ENCODE results near the gene EME2.

EME2 gene

DNA sequence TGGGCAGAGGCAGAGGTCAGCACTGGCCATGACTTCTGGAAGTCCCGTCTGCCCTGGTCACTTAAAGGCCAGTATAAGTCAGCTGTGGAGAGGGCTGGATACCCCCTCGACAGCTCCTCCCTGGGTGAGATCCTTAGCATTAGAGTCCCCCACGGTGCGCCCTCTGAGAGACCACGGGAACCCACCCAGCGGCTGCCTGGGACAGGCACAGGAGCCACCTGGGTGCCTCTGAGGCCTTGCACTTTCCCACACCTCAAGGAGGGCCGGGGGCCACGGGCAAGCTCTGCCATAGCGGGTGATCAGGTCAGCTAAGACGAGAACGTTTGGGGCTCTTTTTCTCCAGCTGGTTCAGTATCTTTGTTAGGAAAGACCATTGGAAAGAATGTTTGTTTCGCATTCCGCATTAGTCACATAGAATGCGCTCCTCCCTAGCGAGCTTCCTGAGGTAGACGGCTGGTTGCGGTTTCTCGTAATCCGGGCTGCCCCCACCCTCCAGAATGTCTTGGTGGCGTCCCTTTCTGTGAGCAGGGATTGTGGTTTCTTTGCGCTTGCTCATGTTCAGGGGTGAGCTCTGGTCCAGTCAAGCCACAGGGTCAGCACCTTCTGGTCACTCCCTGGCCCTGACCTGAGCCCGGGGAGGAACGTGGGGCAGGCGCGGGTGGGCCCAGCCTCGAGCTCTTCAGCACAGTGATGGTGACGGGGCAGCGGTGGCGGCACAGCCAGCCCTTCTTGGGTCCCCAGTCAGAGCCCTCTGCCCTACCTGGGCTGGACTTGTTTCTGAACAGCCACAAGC lies 26.5 kb upstream of the EME2 start:
- peak; percentile 25 for DNase-seq

DNA sequence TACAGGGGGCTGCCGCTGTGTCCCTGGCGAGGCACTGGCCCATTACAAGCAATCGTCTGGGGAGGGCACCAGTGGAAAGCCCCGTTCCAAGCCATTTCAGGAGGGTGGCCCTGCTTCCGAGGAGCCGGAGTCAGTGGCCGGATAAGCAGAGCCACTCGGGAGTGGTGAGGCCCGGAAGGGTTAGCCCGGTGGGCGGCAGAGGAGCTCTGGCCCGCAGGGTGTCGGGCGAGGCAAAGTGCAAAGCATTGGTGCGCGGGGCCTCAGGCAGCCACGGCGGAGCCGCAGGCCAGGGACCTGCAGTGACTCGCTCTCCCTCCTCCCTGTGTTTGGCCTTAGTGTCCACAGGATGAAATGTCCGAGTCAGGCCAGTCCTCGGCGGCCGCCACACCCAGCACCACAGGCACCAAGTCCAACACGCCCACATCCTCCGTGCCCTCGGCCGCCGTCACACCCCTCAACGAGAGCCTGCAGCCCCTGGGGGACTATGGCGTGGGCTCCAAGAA lies 25.9 kb upstream of the EME2 start:
- no peak for DNase-seq

DNA sequence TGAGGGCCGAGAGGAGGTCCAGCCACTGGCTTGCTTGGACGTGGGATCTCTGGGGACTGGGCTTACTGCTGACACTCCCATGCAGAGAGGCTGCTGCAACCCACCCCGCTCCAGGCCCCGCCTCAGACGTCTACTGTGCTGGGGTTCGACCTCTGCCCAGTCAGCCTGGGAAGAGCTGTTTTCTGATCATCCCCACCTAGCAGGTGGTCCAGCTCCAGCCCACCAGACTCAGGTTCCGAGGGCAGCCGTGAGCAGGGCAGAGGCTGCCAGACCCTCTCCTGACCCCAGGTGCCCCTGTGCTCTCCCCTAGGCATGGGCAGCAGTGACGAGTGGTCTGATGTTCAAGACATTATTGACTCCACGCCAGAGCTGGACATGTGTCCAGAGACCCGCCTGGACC lies 24.7 kb upstream of the EME2 start:
- no peak for DNase-seq

DNA sequence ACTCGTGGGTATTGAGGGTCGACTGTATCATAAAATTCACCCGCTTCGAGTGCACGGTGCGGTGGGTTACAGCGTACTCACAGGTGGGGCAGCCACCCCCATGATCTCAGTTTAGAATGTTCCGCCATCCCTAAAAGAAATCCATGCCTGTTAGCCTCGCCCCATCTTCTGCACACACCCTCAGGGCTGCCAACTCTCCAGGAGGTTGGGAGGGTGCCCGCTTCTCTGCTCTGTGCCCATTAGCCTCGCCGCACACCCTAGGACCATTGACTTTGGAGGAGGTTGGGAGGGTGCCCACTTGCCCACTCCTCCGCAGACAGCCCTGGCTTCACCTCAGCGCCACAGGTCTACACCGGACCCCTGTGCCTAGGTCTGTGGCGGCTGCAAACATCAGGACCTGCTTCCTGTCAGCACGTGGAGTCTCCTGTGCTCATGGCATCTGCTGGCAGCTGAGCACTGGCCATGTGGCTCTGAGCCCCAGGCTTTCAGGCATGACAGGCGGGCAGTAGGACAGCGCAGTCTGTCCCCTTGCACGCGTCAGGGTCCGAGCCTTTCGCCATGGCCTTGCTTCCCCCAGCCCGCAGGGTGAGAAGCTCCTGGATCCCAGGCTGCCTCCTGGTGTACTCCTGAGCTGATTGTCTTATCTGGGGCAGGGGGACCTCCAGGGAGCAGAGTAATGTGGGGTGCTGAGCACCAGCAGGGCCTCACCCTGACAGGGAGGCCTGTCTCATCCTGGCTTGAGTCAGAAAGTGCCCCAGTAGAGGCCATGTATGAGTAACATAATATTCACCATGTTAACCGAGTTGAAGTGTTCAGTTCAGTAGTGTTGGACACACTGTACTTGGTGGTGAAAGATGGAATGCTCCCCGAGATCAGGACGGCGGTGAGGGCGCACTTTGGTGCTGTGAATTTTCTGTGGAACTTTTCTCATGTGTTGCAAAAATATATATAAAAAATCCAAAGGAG lies 23.2 kb upstream of the EME2 start:
- no peak for DNase-seq

- no peak for DNase-seq
These were observed 20.7 kb upstream of the EME2 start for GRCh38 chr16:1751946-1752345.

- DNase-seq = no peak
These were observed 19.8 kb upstream of the EME2 start for GRCh38 chr16:1752853-1753252.

GRCh38 chr16:1754204-1754603 lies 18.4 kb upstream of the EME2 start:
- no peak for DNase-seq

DNA sequence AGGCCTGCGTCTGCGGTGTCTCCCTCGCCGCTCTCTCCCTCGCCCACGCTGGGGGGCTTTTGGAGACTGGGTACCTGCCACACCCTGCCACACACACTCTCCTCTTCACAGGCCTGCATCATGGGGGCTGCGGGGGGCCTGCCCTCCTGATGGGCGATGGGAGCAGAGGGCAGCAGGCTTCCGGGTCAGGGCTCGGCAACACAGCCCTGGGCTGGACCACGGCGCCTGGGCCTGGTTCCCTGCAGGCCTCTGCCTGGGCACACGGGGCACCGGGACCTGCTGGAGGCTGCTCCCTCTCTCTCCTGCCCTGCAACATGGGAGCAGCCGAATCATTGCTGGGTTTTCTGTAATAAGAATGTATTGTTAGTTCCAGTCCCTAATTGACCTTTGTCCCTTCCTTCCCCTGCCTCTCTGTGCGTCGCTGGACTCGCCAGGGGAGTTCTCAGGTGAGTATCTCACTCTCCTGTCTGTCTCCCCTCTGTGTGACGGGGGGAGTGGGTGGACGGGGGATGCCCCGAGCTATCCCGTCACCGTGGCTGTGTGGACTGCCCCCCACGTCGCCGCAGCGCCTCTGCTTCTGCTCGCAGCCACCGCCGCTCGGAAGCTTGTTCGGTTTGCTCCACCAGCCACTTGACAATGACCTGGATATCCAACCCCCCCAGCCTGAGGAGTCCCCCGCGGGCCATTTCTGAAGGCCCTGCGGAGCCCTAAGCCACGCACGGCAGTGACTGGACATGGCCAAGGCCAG lies 14.7 kb upstream of the EME2 start:
- no peak for DNase-seq

DNA sequence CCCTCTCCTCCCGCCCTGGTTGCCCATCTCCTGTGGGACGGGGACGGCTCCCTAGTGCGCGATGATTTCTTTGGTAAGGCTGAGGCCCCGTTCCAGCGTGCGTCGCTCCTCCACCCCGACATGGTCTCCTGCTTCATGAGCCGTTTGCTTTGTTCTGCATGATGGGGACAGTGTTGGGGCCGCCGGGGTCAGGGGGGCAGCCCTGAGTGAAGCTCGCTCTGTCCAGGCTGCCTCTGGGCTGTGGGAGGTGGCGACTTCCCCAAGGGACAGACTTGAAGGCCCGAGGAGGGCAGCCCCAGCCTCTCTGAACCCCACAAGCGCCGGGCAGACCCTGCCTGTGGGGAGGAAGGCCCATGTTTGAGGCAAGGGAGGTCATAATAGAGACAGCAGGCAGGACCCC lies 13.7 kb upstream of the EME2 start:
- DNase-seq = no peak

DNA sequence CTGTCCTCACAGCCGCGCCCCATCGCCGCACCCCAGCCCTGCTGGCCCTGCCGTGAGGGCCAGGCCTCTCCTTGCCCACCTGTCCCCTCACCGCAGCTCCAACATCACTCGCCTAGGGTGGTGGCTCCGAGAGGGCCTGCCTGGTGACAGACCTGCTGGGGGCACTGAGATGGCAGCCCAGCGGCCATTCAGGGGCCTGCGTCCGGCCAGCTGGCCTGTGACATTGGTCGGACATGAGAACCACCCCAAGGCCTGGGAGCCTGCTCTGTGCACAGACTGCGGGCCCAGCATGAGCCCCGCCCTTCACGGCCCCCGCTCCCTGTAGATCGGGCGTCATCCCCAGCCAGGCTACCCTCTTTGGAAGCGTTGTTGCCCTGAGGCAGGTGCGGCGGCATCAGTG lies 13.1 kb upstream of the EME2 start:
- DNase-seq = no peak

DNA sequence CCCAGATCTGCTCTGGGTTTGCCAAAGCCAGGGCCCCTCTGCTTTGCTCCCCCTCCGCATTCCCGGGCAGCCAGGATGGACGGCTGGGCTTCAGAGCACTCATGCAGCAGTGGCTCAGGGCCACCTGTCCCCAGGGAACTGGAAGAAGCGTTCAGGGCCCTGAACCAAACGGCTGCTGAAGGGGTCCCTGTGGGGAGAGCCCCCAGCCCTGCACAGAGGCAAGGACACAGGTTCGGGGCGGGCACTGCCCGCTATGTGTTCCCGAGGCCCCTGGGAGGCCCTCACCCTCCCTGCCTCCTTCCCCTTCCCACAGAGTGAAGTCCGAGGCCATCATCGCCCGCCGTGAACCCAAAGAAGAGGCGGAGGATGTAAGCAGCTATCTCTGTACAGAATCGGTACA lies 11.7 kb upstream of the EME2 start:
- no peak for DNase-seq

DNA sequence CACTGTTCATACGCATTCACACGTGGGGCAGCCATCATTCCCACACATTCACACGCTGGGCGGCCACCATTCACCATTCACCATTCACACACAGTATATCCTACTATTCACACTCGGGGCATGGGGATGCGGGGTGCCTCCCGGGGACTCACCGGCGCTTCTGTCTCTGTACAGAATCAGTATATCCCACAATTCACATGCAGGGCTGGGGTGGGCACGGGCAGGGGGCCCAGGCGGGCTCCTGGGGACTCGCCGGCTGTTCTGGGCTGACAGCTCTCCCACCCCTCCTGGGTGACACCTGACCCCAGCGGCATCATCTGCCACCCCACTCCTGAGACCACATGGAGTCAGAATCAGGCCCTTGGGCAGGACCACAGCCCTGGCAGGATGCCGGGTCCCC lies 10.9 kb upstream of the EME2 start:
- no peak for DNase-seq

DNA sequence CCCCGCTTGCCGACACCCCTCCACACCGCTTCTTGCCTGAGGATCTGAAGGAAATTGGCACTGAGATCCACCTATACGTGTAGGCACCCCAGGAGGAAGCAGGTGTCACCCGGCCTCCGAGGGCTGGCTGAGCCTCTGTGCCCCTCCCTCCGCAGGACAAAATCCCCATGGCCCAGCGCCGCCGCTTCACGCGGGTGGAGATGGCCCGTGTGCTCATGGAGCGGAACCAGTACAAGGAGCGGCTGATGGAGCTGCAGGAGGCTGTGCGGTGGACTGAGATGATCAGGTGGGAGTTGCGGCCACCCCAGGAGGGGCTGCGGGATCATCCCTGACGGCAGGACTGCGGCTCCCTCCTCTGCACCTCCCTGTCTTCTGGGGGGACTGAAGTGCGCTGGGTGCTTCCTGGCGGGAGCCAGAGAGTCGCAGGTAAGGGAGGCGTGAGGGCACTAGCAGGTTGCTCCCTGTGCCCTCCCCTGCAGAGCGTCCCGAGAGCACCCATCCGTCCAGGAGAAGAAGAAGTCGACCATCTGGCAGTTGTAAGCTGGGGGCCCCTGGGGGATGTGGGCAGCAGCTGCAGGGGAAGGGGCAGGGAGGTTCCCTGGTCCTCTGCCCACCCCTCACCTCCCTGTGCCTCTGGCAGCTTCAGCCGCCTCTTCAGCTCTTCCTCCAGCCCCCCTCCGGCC lies 10.3 kb upstream of the EME2 start:
- no peak for DNase-seq

DNA sequence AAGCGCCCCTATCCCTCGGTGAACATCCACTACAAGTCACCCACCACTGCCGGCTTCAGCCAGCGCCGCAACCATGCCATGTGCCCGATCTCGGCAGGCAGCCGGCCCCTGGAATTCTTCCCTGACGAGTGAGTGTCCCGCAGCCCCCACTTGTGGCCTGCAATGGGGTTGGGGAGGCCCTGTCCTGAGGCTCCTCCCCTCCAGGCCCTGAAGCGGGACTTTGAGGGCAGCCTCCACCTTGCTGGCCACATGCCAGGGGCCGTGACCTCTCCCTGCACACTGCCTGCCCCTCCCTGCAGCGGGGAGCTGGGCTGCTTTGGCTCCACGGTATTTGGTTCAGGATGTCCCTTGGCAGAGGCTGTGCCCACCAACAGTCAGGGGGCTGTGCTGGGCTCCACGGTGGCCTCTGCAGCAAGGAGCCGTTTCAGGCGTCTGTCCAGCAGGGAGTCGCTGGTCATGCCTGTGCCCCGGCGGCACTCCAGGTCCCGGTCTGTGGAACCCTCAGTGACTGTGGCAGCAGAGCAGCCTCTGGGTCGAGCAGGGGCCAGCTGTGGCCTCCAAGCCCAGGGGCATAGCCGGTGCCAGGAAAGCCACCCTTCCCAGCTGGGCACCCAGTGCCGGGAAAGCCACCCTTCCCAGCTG lies 9.6 kb upstream of the EME2 start:
- DNase-seq = no peak

GRCh38 chr16:1763521-1764511 lies 8.8 kb upstream of the EME2 start:
- DNase-seq = no peak

- no peak for DNase-seq
These were observed 7.6 kb upstream of the EME2 start for GRCh38 chr16:1764971-1765370.

DNA sequence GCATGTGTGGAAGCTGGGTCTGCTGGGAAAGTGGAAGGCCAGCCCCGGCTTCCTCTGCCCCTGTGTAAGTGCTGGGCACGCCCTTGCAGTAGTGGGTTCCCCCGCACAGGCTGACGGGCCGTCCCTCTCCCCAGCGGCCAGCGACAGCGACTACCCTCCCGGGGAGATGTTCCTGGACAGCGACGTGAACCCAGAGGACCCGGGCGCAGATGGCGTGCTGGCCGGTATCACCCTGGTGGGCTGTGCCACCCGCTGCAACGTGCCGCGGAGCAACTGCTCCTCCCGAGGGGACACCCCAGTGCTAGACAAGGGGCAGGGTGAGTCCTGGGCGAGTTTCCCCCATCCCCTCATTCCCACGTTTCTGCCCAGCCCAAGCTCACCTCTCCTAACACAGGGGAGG lies 6.8 kb upstream of the EME2 start:
- DNase-seq = no peak

- DNase-seq = no peak
These were observed 6.4 kb upstream of the EME2 start for GRCh38 chr16:1766231-1766630.

- no peak for DNase-seq
These were observed 5.9 kb upstream of the EME2 start for GRCh38 chr16:1766701-1767100.

DNA sequence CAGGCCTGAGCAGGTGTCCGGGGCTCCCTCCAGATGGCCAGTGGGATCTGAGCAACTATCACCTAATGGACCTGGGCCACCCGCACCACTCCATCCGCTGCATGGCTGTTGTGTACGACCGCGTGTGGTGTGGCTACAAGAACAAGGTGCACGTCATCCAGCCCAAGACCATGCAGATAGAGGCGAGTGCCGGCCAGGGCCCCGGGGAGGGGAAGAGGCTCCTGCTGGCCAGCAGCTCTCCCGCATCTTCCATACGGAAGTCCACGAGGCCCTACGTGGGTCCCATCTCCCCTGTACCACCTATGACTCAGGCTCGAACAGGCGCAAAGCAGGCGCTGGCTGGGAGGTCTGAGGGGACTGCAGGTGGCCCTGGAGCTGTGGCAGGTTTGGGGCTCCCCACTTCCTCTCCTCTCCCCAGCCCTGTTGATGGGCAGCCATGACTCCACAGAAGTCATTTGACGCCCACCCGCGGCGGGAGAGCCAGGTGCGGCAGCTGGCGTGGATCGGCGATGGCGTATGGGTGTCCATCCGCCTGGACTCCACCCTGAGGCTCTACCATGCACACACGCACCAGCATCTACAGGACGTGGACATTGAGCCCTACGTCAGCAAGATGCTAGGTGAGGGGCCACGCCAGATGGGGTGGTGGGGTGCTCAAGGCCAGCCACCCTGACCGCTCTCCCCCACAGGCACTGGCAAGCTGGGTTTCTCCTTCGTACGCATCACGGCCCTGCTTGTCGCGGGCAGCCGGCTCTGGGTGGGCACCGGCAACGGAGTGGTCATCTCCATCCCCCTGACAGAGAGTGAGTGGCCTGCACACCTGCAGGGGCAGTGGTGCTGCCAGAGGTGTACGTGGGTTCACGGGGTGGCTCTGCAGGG lies 5.3 kb upstream of the EME2 start:
- DNase-seq = no peak

Data from femur (tissue), 1 donor.